CD4-positive, alpha-beta T cell (primary cell): ENCODE measurements around the gene ANKRD63. TPM values are rescaled to one million over a fixed set of nuclear protein-coding genes. Genes with fewer than 3 reads are reported as not detected.

Source experiments
- ATAC-seq: fragments of 200-7000 bp; cut with Tn5 transposase; one replicate; pipeline ENCODE4 v1.10.0; 2022; ENCODE audit warnings: mild to moderate bottlenecking; ENCODE audit not compliant: poor library complexity
- CTCF ChIA-PET: fragments of 350-600 bp; sonication (Branson Sonifier 250); formaldehyde crosslinking; loops from one replicate; lab custom pipeline; 2021; ENCODE audit warnings: antibody characterized with exemption, inconsistent platforms; lab: Charles Lee
- POLR2A ChIA-PET: fragments of 350-600 bp; sonication (Branson Sonifier 250); formaldehyde crosslinking; loops from one replicate; lab custom pipeline; 2021; ENCODE audit warnings: antibody characterized with exemption, inconsistent platforms; lab: Charles Lee
- DNase-seq, 14 experiments: peaks; one replicate each; pipeline ENCODE4 v3.0.0-alpha.2; 2013 to 2020; ENCODE audit warnings: mixed read lengths in 2 of 14
- H3K27ac ChIP-seq, 2 donors: one replicate each; pipeline versions ENCODE4 v1.5.1 to v1.7.0; 2013; ENCODE audit warnings: low read length in 2 of 2, low read depth in 1 of 2, mild to moderate bottlenecking in 1 of 2
- H3K27me3 ChIP-seq, 2 experiments: 1 replicate in 1 of 2; 2 replicates in 1 of 2; pipeline versions ENCODE4 v1.6.1 to v1.7.0; 2013; ENCODE audit warnings: low read length in 2 of 2, control low read depth in 1 of 2, mild to moderate bottlenecking in 1 of 2, moderate library complexity in 1 of 2; ENCODE audit not compliant: insufficient read depth in 2 of 2, control insufficient read depth in 1 of 2
- H3K36me3 ChIP-seq: one replicate; pipeline ENCODE4 v1.6.1; 2013; ENCODE audit warnings: low read length, control low read depth; ENCODE audit not compliant: insufficient read depth
- H3K4me1 ChIP-seq: one replicate; pipeline ENCODE4 v1.6.1; 2013; ENCODE audit warnings: low read length, control low read depth; ENCODE audit not compliant: insufficient read depth
- H3K4me3 ChIP-seq: one replicate; pipeline ENCODE4 v1.5.1; 2013; ENCODE audit warnings: mild to moderate bottlenecking, low read length, moderate library complexity
- H3K9me3 ChIP-seq, 2 experiments: 1 replicate in 1 of 2; 2 replicates in 1 of 2; pipeline versions ENCODE4 v1.6.1 to v1.7.0; 2013; ENCODE audit warnings: low read length in 2 of 2, mild to moderate bottlenecking in 2 of 2, control low read depth in 1 of 2, moderate library complexity in 1 of 2; ENCODE audit not compliant: control insufficient read depth in 1 of 2, insufficient read depth in 1 of 2
- H3K27ac Mint-ChIP-seq: one replicate; pipeline ENCODE4 v1.8.0; 2020; ENCODE audit warnings: mixed read lengths
- H3K27me3 Mint-ChIP-seq: one replicate; pipeline ENCODE4 v1.8.0; 2021; ENCODE audit warnings: mixed read lengths
- H3K36me3 Mint-ChIP-seq: one replicate; pipeline ENCODE4 v1.8.0; 2021; ENCODE audit warnings: low read depth, mixed read lengths
- H3K4me1 Mint-ChIP-seq: one replicate; pipeline ENCODE4 v1.8.0; 2021; ENCODE audit warnings: low read depth, mixed read lengths
- H3K4me3 Mint-ChIP-seq: one replicate; pipeline ENCODE4 v1.8.0; 2020; ENCODE audit warnings: mild to moderate bottlenecking, mixed read lengths
- H3K9me3 Mint-ChIP-seq: one replicate; pipeline ENCODE4 v1.8.0; 2020; ENCODE audit warnings: mixed read lengths
- CTCF ChIP-seq: fragments of 200-600 bp; IDR thresholded peaks from one replicate; pipeline ENCODE4 v1.8.0; 2022; ENCODE audit warnings: antibody characterized with exemption, mild to moderate bottlenecking
- intact Hi-C, 2 experiments: fragments of 100-400 bp; cut with DNase I in 1 of 2; cut with micrococcal nuclease in 1 of 2; formaldehyde crosslinking; loops; one replicate each; pipeline versions ENCODE4 v1.15.1 to v1.9.0; 2023 to 2025; cut with DNase I, micrococcal nuclease
- total RNA-seq, 174 experiments: library from RNA in 2 of 174; stranded (reverse) in 2 of 174; gene quantifications; one replicate each; pipeline ENCODE4 v1.2.3 and lab custom pipeline; 2021 to 2026

Gene ANKRD63
- total RNA-seq, 2 experiments from 2014 or later: not detected

GRCh38 chr15:40302288-40302886 lies 19.5 kb upstream of the ANKRD63 start:
- CTCF ChIA-PET: no interaction called here
- Mint-ChIP-seq H3K9me3 (no peaks in the 10 kb centered on the region), H3K27ac (no peak overlapping the region), H3K36me3 (peaks cover 78% of the 10 kb centered on the region), H3K4me1 (peaks cover 31% of the 10 kb centered on the region), H3K4me3 (no peak overlapping the region), H3K27me3 (no peaks in the 10 kb centered on the region)
- Histone ChIP-seq H3K4me3 (no peak overlapping the region), H3K27ac (no peak overlapping the region), H3K4me1 (peaks cover 31% of the 10 kb centered on the region), H3K9me3 (peaks cover 6% of the 10 kb centered on the region in 2 experiments), H3K27me3 (no peaks in the 10 kb centered on the region), H3K36me3 (peaks cover 64% of the 10 kb centered on the region)
- intact Hi-C loops: no loop called here
- POLR2A ChIA-PET: interaction anchor here (1.6 kb wide), 1 partner anchor 13 kb away, joined by 4 read pairs; no protein-coding TSS in a partner anchor
- TF ChIP-seq CTCF: no peak
- ATAC-seq (no peak), DNase-seq (no peak)

- intact Hi-C loops: no loop called here
- H3K27ac ChIP-seq: no peak overlapping the region
- no peaks in the 10 kb centered on the region for H3K27me3 ChIP-seq
- H3K4me1 ChIP-seq: peaks cover 26% of the 10 kb centered on the region
- no peak for ATAC-seq
- H3K36me3 Mint-ChIP-seq: peaks cover 83% of the 10 kb centered on the region
- DNase-seq: no peak
- H3K27me3 Mint-ChIP-seq: no peaks in the 10 kb centered on the region
- no peak overlapping the region for H3K4me3 Mint-ChIP-seq
- H3K9me3 Mint-ChIP-seq: no peaks in the 10 kb centered on the region
- ChIA-PET CTCF (interaction anchor here (1.4 kb wide), 1 partner anchor 27 kb away, joined by 3 read pairs; no protein-coding TSS in a partner anchor), POLR2A (interaction anchor here (0.6 to 1.6 kb wide), 2 partner anchors 12 to 243 kb away, joined by 4 read pairs; no protein-coding TSS in a partner anchor)
- H3K4me3 ChIP-seq: no peak overlapping the region
- peaks cover 72% of the 10 kb centered on the region for H3K36me3 ChIP-seq
- H3K9me3 ChIP-seq: peaks cover 6% of the 10 kb centered on the region in 2 experiments
- H3K4me1 Mint-ChIP-seq: peaks cover 28% of the 10 kb centered on the region
- TF ChIP-seq CTCF: no peak
- H3K27ac Mint-ChIP-seq: no peak overlapping the region
These were observed 18.8 kb upstream of the ANKRD63 start for GRCh38 chr15:40301467-40302179.

GRCh38 chr15:40300771-40301170 lies 17.9 kb upstream of the ANKRD63 start:
- H3K27ac Mint-ChIP-seq: no peak overlapping the region
- H3K36me3 Mint-ChIP-seq: peaks cover 86% of the 10 kb centered on the region
- DNase-seq (no peak), ATAC-seq (no peak)
- Histone ChIP-seq H3K4me1 (peaks cover 17% of the 10 kb centered on the region), H3K4me3 (no peak overlapping the region), H3K27ac (no peak overlapping the region), H3K27me3 (no peaks in the 10 kb centered on the region), H3K36me3 (peaks cover 80% of the 10 kb centered on the region), H3K9me3 (peaks cover 6% of the 10 kb centered on the region in 2 experiments)
- no peak for TF ChIP-seq CTCF
- CTCF ChIA-PET: interaction anchor here (1.4 kb wide), 1 partner anchor 26 kb away, joined by 3 read pairs; no protein-coding TSS in a partner anchor
- no peak overlapping the region for H3K4me3 Mint-ChIP-seq
- H3K9me3 Mint-ChIP-seq: no peaks in the 10 kb centered on the region
- H3K27me3 Mint-ChIP-seq: no peaks in the 10 kb centered on the region
- intact Hi-C loops: no loop called here
- POLR2A ChIA-PET: no interaction called here
- peaks cover 21% of the 10 kb centered on the region for H3K4me1 Mint-ChIP-seq
